ENCODE data around the gene SF3B1. TPM values are rescaled to one million over a fixed set of nuclear protein-coding genes. Genes with fewer than 3 reads are reported as not detected.
"Not testable (repeated sequence)": the region's sequence is repeated elsewhere in the genome, so short reads cannot be mapped to it uniquely, and the experiment has no call there.

Gene SF3B1
- total RNA-seq, 2 donors from 2014 or later, result 308 to 356 TPM

GRCh38 chr2:197383825-197384224 lies 51.0 kb downstream of the SF3B1 start:
- peak; percentile 57 for DNase-seq
- Mint-ChIP-seq H3K27ac (no peak overlapping the region), H3K27me3 (ENCODE audit: insufficient read depth) (peaks cover 2% of the 10 kb centered on the region), H3K4me3 (no peak overlapping the region), H3K9me3 (no peaks in the 10 kb centered on the region), H3K36me3 (ENCODE audit: low read depth) (no peaks in the 10 kb centered on the region), H3K4me1 (no peaks in the 10 kb centered on the region)
- Histone ChIP-seq H3K27me3 (ENCODE audit: control insufficient read depth, insufficient read depth, low read length, poor library complexity, severe bottlenecking) (no peaks in the 10 kb centered on the region), H3K9ac (ENCODE audit: extremely low read depth, low read length, poor library complexity, severe bottlenecking) (no peak overlapping the region), H3K4me1 (ENCODE audit: control insufficient read depth, insufficient read depth, low read length) (no peaks in the 10 kb centered on the region), H3K36me3 (ENCODE audit: control insufficient read depth, insufficient read depth, low read length) (no peaks in the 10 kb centered on the region), H3K27ac (ENCODE audit: low read depth, low read length) (no peak overlapping the region), H3K9me3 (ENCODE audit: control insufficient read depth, low read length) (no peaks in the 10 kb centered on the region), H3K4me3 (ENCODE audit: low read length) (no peak overlapping the region)
- TF ChIP-seq CTCF (conservative IDR thresholded peaks at IDR 0.05), result peak; percentile 59
- whole genome bisulfite sequencing, 2 experiments (ENCODE audit: insufficient coverage in 1 of 2, insufficient read length in 1 of 2), result 80% methylated on average over 1 to 3 of the region's 4 CpGs

- H3K4me1 ChIP-seq (ENCODE audit: control insufficient read depth, insufficient read depth, low read length), result no peaks in the 10 kb centered on the region
- Mint-ChIP-seq H3K27ac (no peak overlapping the region), H3K9me3 (no peaks in the 10 kb centered on the region), H3K4me3 (no peak overlapping the region), H3K27me3 (ENCODE audit: insufficient read depth) (peaks cover 2% of the 10 kb centered on the region), H3K4me1 (no peaks in the 10 kb centered on the region), H3K36me3 (ENCODE audit: low read depth) (no peaks in the 10 kb centered on the region)
- H3K4me3 ChIP-seq (ENCODE audit: low read length), result no peak overlapping the region
- H3K9me3 ChIP-seq (ENCODE audit: control insufficient read depth, low read length), result no peaks in the 10 kb centered on the region
- H3K27me3 ChIP-seq (ENCODE audit: control insufficient read depth, insufficient read depth, low read length, poor library complexity, severe bottlenecking), result no peaks in the 10 kb centered on the region
- no peak for DNase-seq
- WGBS, 2 experiments (ENCODE audit: insufficient coverage in 1 of 2, insufficient read length in 1 of 2), result 86% methylated on average over 1 of the region's 1 CpG
- H3K9ac ChIP-seq (ENCODE audit: extremely low read depth, low read length, poor library complexity, severe bottlenecking), result no peak overlapping the region
- H3K36me3 ChIP-seq (ENCODE audit: control insufficient read depth, insufficient read depth, low read length), result no peaks in the 10 kb centered on the region
- TF ChIP-seq CTCF (conservative IDR thresholded peaks at IDR 0.05), result no peak
- no peak overlapping the region for H3K27ac ChIP-seq (ENCODE audit: low read depth, low read length)
These were observed 53.2 kb downstream of the SF3B1 start for GRCh38 chr2:197381641-197382040.

- not testable (repeated sequence) for H3K9me3 ChIP-seq (ENCODE audit: control insufficient read depth, low read length); H3K36me3 Mint-ChIP-seq (ENCODE audit: low read depth); H3K36me3 ChIP-seq (ENCODE audit: control insufficient read depth, insufficient read depth, low read length); H3K27ac ChIP-seq (ENCODE audit: low read depth, low read length); H3K27me3 Mint-ChIP-seq (ENCODE audit: insufficient read depth); H3K4me1 Mint-ChIP-seq; H3K4me3 ChIP-seq (ENCODE audit: low read length); H3K4me3 Mint-ChIP-seq; H3K27ac Mint-ChIP-seq; DNase-seq; H3K9ac ChIP-seq (ENCODE audit: extremely low read depth, low read length, poor library complexity, severe bottlenecking); H3K4me1 ChIP-seq (ENCODE audit: control insufficient read depth, insufficient read depth, low read length); H3K9me3 Mint-ChIP-seq; H3K27me3 ChIP-seq (ENCODE audit: control insufficient read depth, insufficient read depth, low read length, poor library complexity, severe bottlenecking)
- 92 to 97% methylated on average over 5 of the region's 5 CpGs for WGBS, 2 experiments (ENCODE audit: insufficient coverage in 1 of 2, insufficient read length in 1 of 2)
These were observed 54.9 kb downstream of the SF3B1 start for GRCh38 chr2:197379918-197380309.

- H3K4me3 Mint-ChIP-seq, result not testable (repeated sequence)
These were observed 55.4 kb downstream of the SF3B1 start for GRCh38 chr2:197379308-197379917.

More at GRCh38 chr2:197379308-197379917, 55.4 kb downstream of the SF3B1 start:
- H3K9ac ChIP-seq (ENCODE audit: extremely low read depth, low read length, poor library complexity, severe bottlenecking); H3K36me3 ChIP-seq (ENCODE audit: control insufficient read depth, insufficient read depth, low read length); H3K9me3 Mint-ChIP-seq; H3K27ac Mint-ChIP-seq; H3K27me3 Mint-ChIP-seq (ENCODE audit: insufficient read depth); H3K4me3 ChIP-seq (ENCODE audit: low read length); DNase-seq; H3K36me3 Mint-ChIP-seq (ENCODE audit: low read depth); H3K4me1 Mint-ChIP-seq; H3K27ac ChIP-seq (ENCODE audit: low read depth, low read length); H3K27me3 ChIP-seq (ENCODE audit: control insufficient read depth, insufficient read depth, low read length, poor library complexity, severe bottlenecking); H3K9me3 ChIP-seq (ENCODE audit: control insufficient read depth, low read length); H3K4me1 ChIP-seq (ENCODE audit: control insufficient read depth, insufficient read depth, low read length): not testable (repeated sequence)
- WGBS, 2 experiments (ENCODE audit: insufficient coverage in 1 of 2, insufficient read length in 1 of 2), result 95% methylated on average over 3 of the region's 3 CpGs; no CpG with 5 or more reads in 1 of the 2 experiments
